ENCODE measurements around the gene POC1B.

DNA sequence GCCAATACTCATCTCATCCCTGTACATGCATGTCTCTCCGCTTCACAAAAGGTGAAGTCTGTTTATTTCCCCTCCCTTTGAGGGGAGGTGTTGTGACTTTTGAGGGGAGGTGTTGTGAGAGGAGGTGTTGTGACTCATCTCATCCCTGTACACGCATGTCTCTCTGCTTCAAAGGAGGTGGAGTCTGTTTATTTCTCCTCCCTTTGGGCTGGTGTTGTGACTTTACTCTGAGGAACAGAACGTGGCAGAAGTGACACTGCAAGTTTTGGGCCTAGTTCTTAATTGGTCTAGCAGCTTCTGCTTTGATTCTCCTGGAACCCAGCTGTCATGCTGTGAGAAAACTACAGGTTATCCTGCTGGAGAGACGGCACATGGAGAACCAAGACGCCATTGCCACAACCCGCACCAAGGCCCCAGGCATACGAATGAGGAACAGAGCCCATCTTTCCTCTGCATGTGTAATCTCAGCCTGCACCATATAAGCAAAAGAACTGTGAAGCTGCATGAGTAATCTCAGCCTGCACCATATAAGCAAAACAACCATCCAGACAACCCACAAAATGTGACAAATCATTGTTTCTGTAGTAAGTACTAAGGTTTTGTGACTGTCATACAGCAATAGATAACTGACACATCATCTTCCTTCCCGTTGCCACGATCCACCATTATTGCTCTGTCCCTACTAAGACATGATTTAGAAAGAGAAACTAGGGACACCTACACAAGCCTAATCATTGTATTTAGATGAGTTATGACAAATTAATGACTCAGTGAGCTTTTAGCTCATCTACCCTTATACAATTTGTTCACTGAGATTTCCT lies 31.2 kb downstream of the POC1B start:
- TF ChIP-seq, protein P1, sequence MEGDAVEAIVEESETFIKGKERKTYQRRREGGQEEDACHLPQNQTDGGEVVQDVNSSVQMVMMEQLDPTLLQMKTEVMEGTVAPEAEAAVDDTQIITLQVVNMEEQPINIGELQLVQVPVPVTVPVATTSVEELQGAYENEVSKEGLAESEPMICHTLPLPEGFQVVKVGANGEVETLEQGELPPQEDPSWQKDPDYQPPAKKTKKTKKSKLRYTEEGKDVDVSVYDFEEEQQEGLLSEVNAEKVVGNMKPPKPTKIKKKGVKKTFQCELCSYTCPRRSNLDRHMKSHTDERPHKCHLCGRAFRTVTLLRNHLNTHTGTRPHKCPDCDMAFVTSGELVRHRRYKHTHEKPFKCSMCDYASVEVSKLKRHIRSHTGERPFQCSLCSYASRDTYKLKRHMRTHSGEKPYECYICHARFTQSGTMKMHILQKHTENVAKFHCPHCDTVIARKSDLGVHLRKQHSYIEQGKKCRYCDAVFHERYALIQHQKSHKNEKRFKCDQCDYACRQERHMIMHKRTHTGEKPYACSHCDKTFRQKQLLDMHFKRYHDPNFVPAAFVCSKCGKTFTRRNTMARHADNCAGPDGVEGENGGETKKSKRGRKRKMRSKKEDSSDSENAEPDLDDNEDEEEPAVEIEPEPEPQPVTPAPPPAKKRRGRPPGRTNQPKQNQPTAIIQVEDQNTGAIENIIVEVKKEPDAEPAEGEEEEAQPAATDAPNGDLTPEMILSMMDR (IDR thresholded peaks at IDR 0.05; ENCODE audit: low read depth, low read length, missing input control), result no peak
- TF ChIP-seq EGR1 (IDR thresholded peaks at IDR 0.05; ENCODE audit: low read depth in 2 of 2) (no peak), GABPA (IDR thresholded peaks at IDR 0.05 in 1 of 2, conservative IDR thresholded peaks at IDR 0.05 in 1 of 2) (no peak), YY1 (IDR thresholded peaks at IDR 0.05) (no peak), HNF4G (IDR thresholded peaks at IDR 0.05) (no peak), FOXA1 (IDR thresholded peaks at IDR 0.05) (no peak), SP1 (IDR thresholded peaks at IDR 0.05) (no peak), RAD21 (IDR thresholded peaks at IDR 0.05) (no peak), RXRA (IDR thresholded peaks at IDR 0.05) (no peak)
- TF ChIP-seq, protein P2, sequence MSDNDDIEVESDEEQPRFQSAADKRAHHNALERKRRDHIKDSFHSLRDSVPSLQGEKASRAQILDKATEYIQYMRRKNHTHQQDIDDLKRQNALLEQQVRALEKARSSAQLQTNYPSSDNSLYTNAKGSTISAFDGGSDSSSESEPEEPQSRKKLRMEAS (IDR thresholded peaks at IDR 0.05), result no peak
- TF ChIP-seq, protein P3, sequence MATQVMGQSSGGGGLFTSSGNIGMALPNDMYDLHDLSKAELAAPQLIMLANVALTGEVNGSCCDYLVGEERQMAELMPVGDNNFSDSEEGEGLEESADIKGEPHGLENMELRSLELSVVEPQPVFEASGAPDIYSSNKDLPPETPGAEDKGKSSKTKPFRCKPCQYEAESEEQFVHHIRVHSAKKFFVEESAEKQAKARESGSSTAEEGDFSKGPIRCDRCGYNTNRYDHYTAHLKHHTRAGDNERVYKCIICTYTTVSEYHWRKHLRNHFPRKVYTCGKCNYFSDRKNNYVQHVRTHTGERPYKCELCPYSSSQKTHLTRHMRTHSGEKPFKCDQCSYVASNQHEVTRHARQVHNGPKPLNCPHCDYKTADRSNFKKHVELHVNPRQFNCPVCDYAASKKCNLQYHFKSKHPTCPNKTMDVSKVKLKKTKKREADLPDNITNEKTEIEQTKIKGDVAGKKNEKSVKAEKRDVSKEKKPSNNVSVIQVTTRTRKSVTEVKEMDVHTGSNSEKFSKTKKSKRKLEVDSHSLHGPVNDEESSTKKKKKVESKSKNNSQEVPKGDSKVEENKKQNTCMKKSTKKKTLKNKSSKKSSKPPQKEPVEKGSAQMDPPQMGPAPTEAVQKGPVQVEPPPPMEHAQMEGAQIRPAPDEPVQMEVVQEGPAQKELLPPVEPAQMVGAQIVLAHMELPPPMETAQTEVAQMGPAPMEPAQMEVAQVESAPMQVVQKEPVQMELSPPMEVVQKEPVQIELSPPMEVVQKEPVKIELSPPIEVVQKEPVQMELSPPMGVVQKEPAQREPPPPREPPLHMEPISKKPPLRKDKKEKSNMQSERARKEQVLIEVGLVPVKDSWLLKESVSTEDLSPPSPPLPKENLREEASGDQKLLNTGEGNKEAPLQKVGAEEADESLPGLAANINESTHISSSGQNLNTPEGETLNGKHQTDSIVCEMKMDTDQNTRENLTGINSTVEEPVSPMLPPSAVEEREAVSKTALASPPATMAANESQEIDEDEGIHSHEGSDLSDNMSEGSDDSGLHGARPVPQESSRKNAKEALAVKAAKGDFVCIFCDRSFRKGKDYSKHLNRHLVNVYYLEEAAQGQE (IDR thresholded peaks at IDR 0.05), result no peak
- TF ChIP-seq, protein P4, sequence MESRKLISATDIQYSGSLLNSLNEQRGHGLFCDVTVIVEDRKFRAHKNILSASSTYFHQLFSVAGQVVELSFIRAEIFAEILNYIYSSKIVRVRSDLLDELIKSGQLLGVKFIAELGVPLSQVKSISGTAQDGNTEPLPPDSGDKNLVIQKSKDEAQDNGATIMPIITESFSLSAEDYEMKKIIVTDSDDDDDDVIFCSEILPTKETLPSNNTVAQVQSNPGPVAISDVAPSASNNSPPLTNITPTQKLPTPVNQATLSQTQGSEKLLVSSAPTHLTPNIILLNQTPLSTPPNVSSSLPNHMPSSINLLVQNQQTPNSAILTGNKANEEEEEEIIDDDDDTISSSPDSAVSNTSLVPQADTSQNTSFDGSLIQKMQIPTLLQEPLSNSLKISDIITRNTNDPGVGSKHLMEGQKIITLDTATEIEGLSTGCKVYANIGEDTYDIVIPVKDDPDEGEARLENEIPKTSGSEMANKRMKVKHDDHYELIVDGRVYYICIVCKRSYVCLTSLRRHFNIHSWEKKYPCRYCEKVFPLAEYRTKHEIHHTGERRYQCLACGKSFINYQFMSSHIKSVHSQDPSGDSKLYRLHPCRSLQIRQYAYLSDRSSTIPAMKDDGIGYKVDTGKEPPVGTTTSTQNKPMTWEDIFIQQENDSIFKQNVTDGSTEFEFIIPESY (IDR thresholded peaks at IDR 0.05), result no peak
